Measurements from ENCODE around the gene SNHG17.

- TF ChIP-seq CTCF (conservative IDR thresholded peaks at IDR 0.05 in 1 of 2, IDR thresholded peaks at IDR 0.05 in 1 of 2; ENCODE audit: extremely low read depth in 1 of 2, insufficient read depth in 1 of 2, low read depth in 1 of 2, low read length in 2 of 2) (no peak), EZH2 (IDR thresholded peaks at IDR 0.05; ENCODE audit: borderline replicate concordance, low read length) (no peak)
These were observed 13.9 kb upstream of the SNHG17 start for GRCh38 chr20:38449046-38449445.

Measured in mammary epithelial cell (primary cell).